C4-2B (cell line): ENCODE results near the gene NCKAP5.

ENCODE experiments used
- CTCF ChIP-seq: fragments of 450-650 bp; conservative IDR thresholded peaks from 2 replicates; pipeline ENCODE4 v1.5.1; 2017; ENCODE audit warnings: mild to moderate bottlenecking
- ZFX ChIP-seq: fragments of 450-650 bp; IDR thresholded peaks from 2 replicates; pipeline ENCODE4 v1.6.1; 2017

- TF ChIP-seq CTCF (no peak), ZFX (no peak)
Measured at GRCh38 chr2:133541797-133542196, 26.5 kb downstream of the NCKAP5 start.
